GM12878 (cell line): ENCODE results near the gene GGNBP2. TPM values are rescaled to one million over a fixed set of nuclear protein-coding genes. Genes with fewer than 3 reads are reported as not detected.

ENCODE experiments used
- ATAC-seq: fragments of 200-7000 bp; cut with Tn5 transposase; 3 replicates; pipeline ENCODE4 v1.9.1; 2020; ENCODE audit warnings: mild to moderate bottlenecking, moderate library complexity
- BruUV-seq: library from RNA; stranded (reverse); fragments of 400-500 nt; replicated peaks from 2 replicates; lab custom pipeline; 2021; lab: Mats Ljungman, UMichigan
- CTCF ChIA-PET: fragments of 300-600 bp; sonication (Branson Sonifier 250); formaldehyde crosslinking; extraction: SDS; loops from one replicate; lab custom pipeline; 2021; ENCODE audit warnings: inconsistent platforms; lab: Yijun Ruan, JAX
- POLR2A ChIA-PET: fragments of 350-600 bp; formaldehyde crosslinking; extraction: SDS; loops from one replicate; lab custom pipeline; 2021; ENCODE audit warnings: inconsistent platforms; lab: Charles Lee
- RAD21 ChIA-PET: fragments of 300-600 bp; sonication (Branson Sonifier 250); formaldehyde crosslinking; loops from one replicate; lab custom pipeline; 2023; ENCODE audit warnings: antibody characterized with exemption; ENCODE audit not compliant: unreplicated experiment; lab: Charles Lee
- SMC1A ChIA-PET: fragments of 300-600 bp; sonication (Branson Sonifier 250); formaldehyde crosslinking; loops from one replicate; lab custom pipeline; 2023; ENCODE audit not compliant: unreplicated experiment, uncharacterized antibody; lab: Charles Lee
- DNase-seq: peaks from one replicate; pipeline ENCODE4 v3.0.0-alpha.2; 2011; ENCODE audit warnings: low read depth, low spot score
- FAIRE-seq: peaks from 3 replicates; lab custom pipeline; 2011; peaks lifted over from hg19 to GRCh38; lab: Jason Lieb, UNC
- H2AFZ ChIP-seq: 2 replicates; pipeline ENCODE4 v1.6.0; 2011; ENCODE audit warnings: low read depth, low read length, control low read depth; ENCODE audit not compliant: control insufficient read depth
- H3K27ac ChIP-seq: 2 replicates; pipeline ENCODE4 v1.5.1; 2011; ENCODE audit warnings: control low read depth; ENCODE audit not compliant: control insufficient read depth, insufficient read depth
- H3K27me3 ChIP-seq, 2 experiments: replicated peaks in 1 of 2; 2 replicates each; pipeline versions ENCODE4 v1.6.0 to v1.6.1; 2011; ENCODE audit warnings: low read length in 1 of 2; ENCODE audit not compliant: control insufficient read depth in 2 of 2, insufficient read depth in 2 of 2
- H3K36me3 ChIP-seq, 2 experiments: 2 replicates each; pipeline ENCODE4 v1.5.1; 2011; ENCODE audit warnings: low read length in 1 of 2; ENCODE audit not compliant: control insufficient read depth in 2 of 2, insufficient read depth in 2 of 2
- H3K4me1 ChIP-seq: 2 replicates; pipeline ENCODE4 v1.6.1; 2011; ENCODE audit warnings: mild to moderate bottlenecking, low read length, moderate library complexity, mixed read lengths; ENCODE audit not compliant: control insufficient read depth, insufficient read depth
- H3K4me2 ChIP-seq: 2 replicates; pipeline ENCODE4 v1.6.0; 2011; ENCODE audit warnings: control low read depth; ENCODE audit not compliant: control insufficient read depth, insufficient read depth
- H3K4me3 ChIP-seq: fragments of 200-600 bp; sonication (generic); 2 replicates; pipeline ENCODE4 v1.5.1; 2016
- H3K79me2 ChIP-seq: 2 replicates; pipeline ENCODE4 v1.6.0; 2011; ENCODE audit warnings: low read length; ENCODE audit not compliant: control insufficient read depth, insufficient read depth
- H3K9ac ChIP-seq: 2 replicates; pipeline ENCODE4 v1.8.0; 2011; ENCODE audit warnings: low read length, control low read depth, mixed read lengths; ENCODE audit not compliant: control insufficient read depth, insufficient read depth
- H3K9me3 ChIP-seq: replicated peaks from 3 replicates; pipeline ENCODE4 v1.5.1; 2011; ENCODE audit warnings: mild to moderate bottlenecking, low read length; ENCODE audit not compliant: control insufficient read depth, insufficient read depth
- H4K20me1 ChIP-seq: 2 replicates; pipeline ENCODE4 v1.6.0; 2011; ENCODE audit not compliant: control insufficient read depth, insufficient read depth
- ASH2L ChIP-seq: fragments of 300-600, 200-600 bp; sonication (generic); IDR thresholded peaks from 2 replicates; pipeline ENCODE4 v1.6.1; 2017; ENCODE audit warnings: low read depth, mild to moderate bottlenecking, borderline replicate concordance
- BACH1 ChIP-seq: fragments of 450-650 bp; IDR thresholded peaks from 2 replicates; pipeline ENCODE4 v1.6.1; 2017; ENCODE audit warnings: mild to moderate bottlenecking, borderline replicate concordance
- CBX5 ChIP-seq: sonication (generic); IDR thresholded peaks from 2 replicates; pipeline ENCODE4 v1.6.1; 2016; ENCODE audit warnings: low read depth, moderate library complexity, mild to moderate bottlenecking, inconsistent platforms
- CHD4 ChIP-seq: fragments of 200-600 bp; sonication (generic); IDR thresholded peaks from 2 replicates; pipeline ENCODE4 v1.6.1; 2016; ENCODE audit warnings: mild to moderate bottlenecking
- FOXK2 ChIP-seq: fragments of 450-650 bp; IDR thresholded peaks from 2 replicates; pipeline ENCODE4 v1.6.1; 2017; ENCODE audit warnings: mild to moderate bottlenecking, moderate library complexity
- KDM1A ChIP-seq: fragments of 200-600 bp; sonication (generic); IDR thresholded peaks from 2 replicates; pipeline ENCODE4 v1.6.1; 2016; ENCODE audit warnings: borderline replicate concordance
- LARP7 ChIP-seq: fragments of 450-650 bp; IDR thresholded peaks from 2 replicates; pipeline ENCODE4 v1.6.1; 2017; ENCODE audit warnings: mild to moderate bottlenecking
- MEF2B ChIP-seq: fragments of 450-650 bp; IDR thresholded peaks from 2 replicates; pipeline ENCODE4 v1.6.1; 2018; ENCODE audit warnings: mild to moderate bottlenecking, moderate library complexity; ENCODE audit not compliant: partially characterized antibody, poor library complexity, severe bottlenecking
- MXI1 ChIP-seq: fragments of 150-350 bp; IDR thresholded peaks from 2 replicates; pipeline ENCODE4 v1.6.1; 2011; ENCODE audit warnings: low read depth, mild to moderate bottlenecking, inconsistent platforms, low read length, improper control_type of control experiment
- MYB ChIP-seq: fragments of 150-350 bp; IDR thresholded peaks from 2 replicates; pipeline ENCODE4 v1.6.1; 2014; ENCODE audit warnings: mild to moderate bottlenecking, low read depth, low read length, borderline replicate concordance
- NRF1 ChIP-seq: conservative IDR thresholded peaks from 2 replicates; pipeline ENCODE4 v1.6.1; 2011; ENCODE audit warnings: mild to moderate bottlenecking, low read depth, low read length, improper control_type of control experiment
- RCOR1 ChIP-seq: conservative IDR thresholded peaks from 2 replicates; pipeline ENCODE4 v1.6.1; 2012; ENCODE audit warnings: low read depth, low read length, improper control_type of control experiment
- SRF ChIP-seq, 2 experiments: IDR thresholded peaks; 2 replicates each; pipeline ENCODE4 v1.6.1; 2011; ENCODE audit warnings: low read depth in 2 of 2, low read length in 2 of 2, mild to moderate bottlenecking in 1 of 2, moderate library complexity in 1 of 2
- YY1 ChIP-seq: IDR thresholded peaks from 2 replicates; pipeline ENCODE4 v1.6.1; 2011; ENCODE audit warnings: low read depth, mild to moderate bottlenecking, low read length
- ZNF217 ChIP-seq: fragments of 450-650 bp; IDR thresholded peaks from 2 replicates; pipeline ENCODE4 v1.6.1; 2017; ENCODE audit warnings: antibody characterized with exemption, mild to moderate bottlenecking
- ZNF274 ChIP-seq: IDR thresholded peaks from one replicate; pipeline ENCODE4 v1.8.0; 2011; ENCODE audit not compliant: insufficient read length, insufficient read depth
- WGBS: methylation state at CpG from one replicate; pipeline ENCODE4 v1.1.6; 2016; ENCODE audit warnings: low lambda C conversion rate; ENCODE audit not compliant: insufficient replicate concordance, insufficient coverage; ENCODE audit errors: missing lambda C conversion rate; 5-methylcytosine and 5-hydroxymethylcytosine counted together
- in situ Hi-C: fragments of 300-500 bp; cut with MboI; formaldehyde crosslinking; loops from 9 replicates; pipeline ENCODE4 v1.14.3; 2018; ENCODE audit warnings: mixed read lengths
- intact Hi-C: fragments of 100-400 bp; cut with micrococcal nuclease; formaldehyde crosslinking; loops from one replicate; pipeline ENCODE4 v1.14.2; 2022; ENCODE audit not compliant: unreplicated experiment
- polyA plus RNA-seq, 11 experiments: library from polyadenylated mRNA; depleted of rRNA in 4 of 11; unstranded in 6 of 11; stranded (reverse) in 5 of 11; fragments of >200 nt; fragmentation: Nextera tagmentation in 4 of 11; fragmentation: Illumina TruSeq in 1 of 11; extraction: Ambion mirVana in 4 of 11; extraction: Trizol in 1 of 11; gene quantifications; 1 replicate in 1 of 11; 2 replicates in 10 of 11; pipeline versions ENCODE4 v1.2.1 to v1.2.3, GENCODE V29; 2011 to 2016; ENCODE audit warnings: inconsistent platforms in 2 of 11, missing spikeins in 2 of 11, low read depth in 1 of 11
- total RNA-seq, 4 experiments: library from RNA; depleted of rRNA in 3 of 4; stranded (reverse); fragments of >200 nt in 3 of 4; fragmentation: Illumina TruSeq in 1 of 4; extraction: Trizol in 1 of 4; gene quantifications; 2 replicates each; pipeline versions ENCODE4 v1.2.1 to v1.2.3, GENCODE V29; 2013 to 2021
- TF ChIP-seq, protein P1 (sequence below): fragments of 450-650 bp; IDR thresholded peaks from 2 replicates; pipeline ENCODE4 v1.6.1; 2018; ENCODE audit warnings: mild to moderate bottlenecking, low read depth, moderate library complexity; ENCODE audit not compliant: partially characterized antibody
- TF ChIP-seq, protein P2 (sequence below): fragments of 450-650 bp; IDR thresholded peaks from 2 replicates; pipeline ENCODE4 v1.6.1; 2017; ENCODE audit warnings: mild to moderate bottlenecking

GGNBP2 gene
- total and polyA plus RNA-seq, 10 of the 15 experiments (the other 5 are each of a cell fraction or from before 2014, with no cell fraction given), result 36.3 to 82.0 (median 50.0) TPM

DNA sequence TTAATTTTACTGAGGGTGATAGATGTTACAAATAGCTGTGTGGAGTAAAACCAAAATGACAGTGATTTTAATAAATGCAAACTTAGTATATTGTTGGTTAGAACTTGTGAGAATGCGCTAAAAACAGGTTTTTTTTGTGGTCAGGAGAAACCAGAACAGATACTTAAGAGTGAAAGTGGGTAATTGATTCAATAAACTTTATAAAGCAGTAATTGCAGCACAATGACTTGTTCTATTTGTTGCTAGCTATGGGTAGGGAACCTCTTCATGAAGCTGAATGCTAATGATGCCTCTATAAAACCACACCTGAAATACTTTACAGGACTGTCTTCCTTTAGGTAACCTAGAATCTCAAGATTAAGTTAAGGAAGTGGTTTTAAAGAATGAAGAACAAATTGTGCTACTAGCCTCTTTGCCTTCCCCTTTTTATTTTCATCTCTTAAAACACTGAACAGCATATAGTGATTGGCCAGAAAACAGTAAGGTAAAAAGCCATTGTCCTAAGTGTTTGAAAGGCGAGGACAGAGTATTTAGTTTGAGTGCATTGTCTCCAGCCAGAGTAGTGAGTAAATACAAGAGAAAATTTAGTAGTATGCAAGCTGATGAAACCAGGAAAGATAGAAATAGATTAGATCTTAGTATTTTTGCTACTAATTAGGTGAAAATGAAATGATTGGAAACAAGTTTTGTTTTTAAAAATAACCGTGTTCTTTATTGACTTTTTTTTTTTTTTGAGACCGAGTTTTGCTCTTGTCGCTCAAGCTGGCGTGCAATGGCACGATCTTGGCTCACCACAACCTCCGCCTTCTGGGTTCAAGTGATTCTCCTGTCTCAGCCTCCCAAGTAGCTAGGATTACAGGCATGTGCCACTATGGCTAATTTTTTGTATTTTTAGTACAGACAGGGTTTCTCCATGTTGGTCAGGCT, 6.0 kb downstream of the GGNBP2 start:
- Histone ChIP-seq H4K20me1 (no peaks in the 10 kb centered on the region; the same call in 1 of the 2 replicates), H3K4me3 (peak overlapping the region; percentile 4; the same call in 1 of the 2 replicates), H2AFZ (no peak overlapping the region), H3K27me3 (no peaks in the 10 kb centered on the region), H3K9me3 (no peaks in the 10 kb centered on the region), H3K79me2 (peaks cover 61% of the 10 kb centered on the region), H3K9ac (no peak overlapping the region), H3K4me1 (peaks cover 18% of the 10 kb centered on the region), H3K36me3 (peaks cover 0 to 7% of the 10 kb centered on the region in 2 experiments; a peak in 2 of 4 replicates), H3K4me2 (peak overlapping the region; percentile 46; the same call in 1 of the 2 replicates), H3K27ac (no peak overlapping the region; the same call in 1 of the 2 replicates)
- intact Hi-C loops, result no loop called here
- ChIA-PET POLR2A (interaction anchor here (0.7 to 1.1 kb wide), 3 partner anchors 13 to 895 kb away, joined by 3 to 7 read pairs (median 4); no protein-coding TSS in a partner anchor), RAD21 (interaction anchor here (0.9 kb wide), 1 partner anchor 50 kb away, joined by 5 read pairs; the partner anchor contains the start of gene MRM1), CTCF (interaction anchor here (1.0 to 2.1 kb wide), 3 partner anchors 15 to 52 kb away, joined by 4 to 11 read pairs (median 6); partner anchors contain the start of genes MYO19 and PIGW), SMC1A (interaction anchor here (0.7 to 1.7 kb wide), 7 partner anchors 8 to 1133 kb away, joined by 3 to 7 read pairs (median 4); no protein-coding TSS in a partner anchor)
- peak; percentile 73 for ATAC-seq
- peak; percentile 61 for DNase-seq
- in situ Hi-C loops, result no loop called here
- BruUV-seq, result TSS peak; percentile 7
- 58% methylated on average over 8 of the region's 8 CpGs for WGBS
- no peak for FAIRE-seq
- TF ChIP-seq, protein P1, sequence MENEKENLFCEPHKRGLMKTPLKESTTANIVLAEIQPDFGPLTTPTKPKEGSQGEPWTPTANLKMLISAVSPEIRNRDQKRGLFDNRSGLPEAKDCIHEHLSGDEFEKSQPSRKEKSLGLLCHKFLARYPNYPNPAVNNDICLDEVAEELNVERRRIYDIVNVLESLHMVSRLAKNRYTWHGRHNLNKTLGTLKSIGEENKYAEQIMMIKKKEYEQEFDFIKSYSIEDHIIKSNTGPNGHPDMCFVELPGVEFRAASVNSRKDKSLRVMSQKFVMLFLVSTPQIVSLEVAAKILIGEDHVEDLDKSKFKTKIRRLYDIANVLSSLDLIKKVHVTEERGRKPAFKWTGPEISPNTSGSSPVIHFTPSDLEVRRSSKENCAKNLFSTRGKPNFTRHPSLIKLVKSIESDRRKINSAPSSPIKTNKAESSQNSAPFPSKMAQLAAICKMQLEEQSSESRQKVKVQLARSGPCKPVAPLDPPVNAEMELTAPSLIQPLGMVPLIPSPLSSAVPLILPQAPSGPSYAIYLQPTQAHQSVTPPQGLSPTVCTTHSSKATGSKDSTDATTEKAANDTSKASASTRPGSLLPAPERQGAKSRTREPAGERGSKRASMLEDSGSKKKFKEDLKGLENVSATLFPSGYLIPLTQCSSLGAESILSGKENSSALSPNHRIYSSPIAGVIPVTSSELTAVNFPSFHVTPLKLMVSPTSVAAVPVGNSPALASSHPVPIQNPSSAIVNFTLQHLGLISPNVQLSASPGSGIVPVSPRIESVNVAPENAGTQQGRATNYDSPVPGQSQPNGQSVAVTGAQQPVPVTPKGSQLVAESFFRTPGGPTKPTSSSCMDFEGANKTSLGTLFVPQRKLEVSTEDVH, result no peak
- no peak for TF ChIP-seq YY1
- TF ChIP-seq, protein P2, sequence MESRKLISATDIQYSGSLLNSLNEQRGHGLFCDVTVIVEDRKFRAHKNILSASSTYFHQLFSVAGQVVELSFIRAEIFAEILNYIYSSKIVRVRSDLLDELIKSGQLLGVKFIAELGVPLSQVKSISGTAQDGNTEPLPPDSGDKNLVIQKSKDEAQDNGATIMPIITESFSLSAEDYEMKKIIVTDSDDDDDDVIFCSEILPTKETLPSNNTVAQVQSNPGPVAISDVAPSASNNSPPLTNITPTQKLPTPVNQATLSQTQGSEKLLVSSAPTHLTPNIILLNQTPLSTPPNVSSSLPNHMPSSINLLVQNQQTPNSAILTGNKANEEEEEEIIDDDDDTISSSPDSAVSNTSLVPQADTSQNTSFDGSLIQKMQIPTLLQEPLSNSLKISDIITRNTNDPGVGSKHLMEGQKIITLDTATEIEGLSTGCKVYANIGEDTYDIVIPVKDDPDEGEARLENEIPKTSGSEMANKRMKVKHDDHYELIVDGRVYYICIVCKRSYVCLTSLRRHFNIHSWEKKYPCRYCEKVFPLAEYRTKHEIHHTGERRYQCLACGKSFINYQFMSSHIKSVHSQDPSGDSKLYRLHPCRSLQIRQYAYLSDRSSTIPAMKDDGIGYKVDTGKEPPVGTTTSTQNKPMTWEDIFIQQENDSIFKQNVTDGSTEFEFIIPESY, result no peak
- no peak for TF ChIP-seq MXI1
- TF ChIP-seq LARP7, result no peak
- peak; percentile 92 for TF ChIP-seq MEF2B
- no peak for TF ChIP-seq NRF1
- no peak for TF ChIP-seq CBX5
- no peak for TF ChIP-seq ZNF274
- no peak for TF ChIP-seq ASH2L
- TF ChIP-seq KDM1A, result no peak
- no peak for TF ChIP-seq CHD4
- peak; percentile 95 for TF ChIP-seq ZNF217
- TF ChIP-seq RCOR1, result 0 out of 2 replicates have a peak, but pooled peaks have one; percentile 38
- no peak for TF ChIP-seq FOXK2
- no peak for TF ChIP-seq MYB
- no peak for TF ChIP-seq SRF (IDR thresholded peaks at IDR 0.05; ENCODE audit: low read depth in 2 of 2, low read length in 2 of 2)
- TF ChIP-seq BACH1, result no peak
